WTC11 (cell line): ENCODE measurements around the gene SYNGR1. TPM values are rescaled to one million over a fixed set of nuclear protein-coding genes. Genes with fewer than 3 reads are reported as not detected.

ENCODE experiments used
- ATAC-seq: fragments of 200-7000 bp; cut with Tn5 transposase; 2 replicates; pipeline ENCODE4 v1.10.0; 2021; ENCODE audit warnings: mild to moderate bottlenecking, moderate library complexity
- CTCF ChIA-PET: fragments of 300-600 bp; sonication (Branson Sonifier 250); formaldehyde crosslinking; loops from one replicate; lab custom pipeline; 2021; ENCODE audit warnings: antibody characterized with exemption; lab: Charles Lee
- POLR2A ChIA-PET: fragments of 350-600 bp; sonication (Branson Sonifier 250); formaldehyde crosslinking; loops from one replicate; lab custom pipeline; 2021; ENCODE audit warnings: antibody characterized with exemption; lab: Charles Lee
- DNase-seq: peaks from one replicate; pipeline ENCODE4 v3.0.0; 2021; ENCODE audit warnings: low spot score
- H3K27ac Mint-ChIP-seq: 2 replicates; pipeline ENCODE4 v1.8.0; 2021; ENCODE audit warnings: mixed read lengths
- H3K27me3 Mint-ChIP-seq: 2 replicates; pipeline ENCODE4 v1.8.0; 2021; ENCODE audit warnings: low read depth, mild to moderate bottlenecking, moderate library complexity, mixed read lengths
- H3K36me3 Mint-ChIP-seq: 2 replicates; pipeline ENCODE4 v1.8.0; 2021; ENCODE audit warnings: mixed read lengths
- H3K4me1 Mint-ChIP-seq: 2 replicates; pipeline ENCODE4 v1.8.0; 2022; ENCODE audit warnings: mixed read lengths
- H3K4me3 Mint-ChIP-seq: 2 replicates; pipeline ENCODE4 v1.8.0; 2021; ENCODE audit warnings: mild to moderate bottlenecking, moderate library complexity, mixed read lengths
- H3K9me3 Mint-ChIP-seq: 2 replicates; pipeline ENCODE4 v1.8.0; 2021; ENCODE audit warnings: mixed read lengths
- ATF1 ChIP-seq: sonication (generic); formaldehyde crosslinking; IDR thresholded peaks from 2 replicates; pipeline ENCODE4 v1.8.1; 2023; ENCODE audit warnings: mild to moderate bottlenecking, moderate library complexity, missing genetic modification reagents
- ESRRA ChIP-seq: sonication (generic); formaldehyde crosslinking; IDR thresholded peaks from 2 replicates; pipeline ENCODE4 v1.8.1; 2022; ENCODE audit warnings: mild to moderate bottlenecking, missing genetic modification reagents, borderline replicate concordance
- ETV6 ChIP-seq: sonication (generic); formaldehyde crosslinking; IDR thresholded peaks from 2 replicates; pipeline ENCODE4 v1.8.1; 2022; ENCODE audit warnings: mild to moderate bottlenecking, missing genetic modification reagents
- GTF2I ChIP-seq: fragments of 250-450 bp; sonication (Bioruptor Pico); conservative IDR thresholded peaks from 2 replicates; pipeline ENCODE4 v1.4.0; 2021; ENCODE audit warnings: mild to moderate bottlenecking
- HMGA2 ChIP-seq: fragments of 250-450 bp; sonication (Bioruptor Pico); IDR thresholded peaks from 2 replicates; pipeline ENCODE4 v1.4.0; 2021; ENCODE audit warnings: mild to moderate bottlenecking, moderate library complexity
- JAZF1 ChIP-seq: fragments of 250-450 bp; sonication (Bioruptor Pico); IDR thresholded peaks from 2 replicates; pipeline ENCODE4 v1.9.0; 2021; ENCODE audit warnings: moderate library complexity, mild to moderate bottlenecking, inconsistent platforms
- NFATC4 ChIP-seq: fragments of 250-450 bp; sonication (Bioruptor Pico); IDR thresholded peaks from 2 replicates; pipeline ENCODE4 v1.9.0; 2021; ENCODE audit warnings: mild to moderate bottlenecking
- TP53 ChIP-seq: sonication (generic); formaldehyde crosslinking; IDR thresholded peaks from 2 replicates; pipeline ENCODE4 v1.8.1; 2023; ENCODE audit warnings: mild to moderate bottlenecking, missing genetic modification reagents
- ZBTB21 ChIP-seq: sonication (generic); formaldehyde crosslinking; IDR thresholded peaks from 2 replicates; pipeline ENCODE4 v1.8.1; 2023; ENCODE audit warnings: mild to moderate bottlenecking, missing genetic modification reagents, borderline replicate concordance
- ZNF423 ChIP-seq: fragments of 250-450 bp; sonication (Bioruptor Pico); IDR thresholded peaks from 2 replicates; pipeline ENCODE4 v2.1.2; 2022; ENCODE audit warnings: mild to moderate bottlenecking, moderate library complexity
- ZNF671 ChIP-seq: fragments of 250-450 bp; sonication (Bioruptor Pico); IDR thresholded peaks from 2 replicates; pipeline ENCODE4 v1.8.0; 2021; ENCODE audit warnings: mild to moderate bottlenecking
- total RNA-seq: library from RNA; stranded (reverse); gene quantifications from 3 replicates; pipeline ENCODE4 v1.2.3, GENCODE V29; 2021
- TF ChIP-seq, protein P1 (sequence below): sonication (generic); formaldehyde crosslinking; IDR thresholded peaks from 2 replicates; pipeline ENCODE4 v1.8.1; 2023; ENCODE audit warnings: mild to moderate bottlenecking, moderate library complexity, missing genetic modification reagents
- TF ChIP-seq, protein P2 (sequence below): sonication (generic); formaldehyde crosslinking; IDR thresholded peaks from 2 replicates; pipeline ENCODE4 v1.8.1; 2022; ENCODE audit warnings: low read depth, mild to moderate bottlenecking, moderate library complexity, missing genetic modification reagents, borderline replicate concordance
- TF ChIP-seq, protein P3 (sequence below): fragments of 250-450 bp; sonication (Bioruptor Pico); IDR thresholded peaks from 2 replicates; pipeline ENCODE4 v1.9.0; 2021; ENCODE audit warnings: mild to moderate bottlenecking
- TF ChIP-seq, protein P4 (sequence below): sonication (generic); formaldehyde crosslinking; IDR thresholded peaks from 2 replicates; pipeline ENCODE4 v1.8.1; 2023; ENCODE audit warnings: mild to moderate bottlenecking, missing genetic modification reagents, moderate library complexity
- TF ChIP-seq, protein P5 (sequence below): fragments of 250-450 bp; sonication (Bioruptor Pico); conservative IDR thresholded peaks from 2 replicates; pipeline ENCODE4 v1.9.0; 2021; ENCODE audit warnings: mild to moderate bottlenecking
- TF ChIP-seq, protein P6 (sequence below): sonication (generic); formaldehyde crosslinking; conservative IDR thresholded peaks from 2 replicates; pipeline ENCODE4 v1.8.1; 2022; ENCODE audit warnings: mild to moderate bottlenecking, missing genetic modification reagents
- TF ChIP-seq, protein P7 (sequence below): fragments of 250-450 bp; sonication (Bioruptor Pico); IDR thresholded peaks from 2 replicates; pipeline ENCODE4 v1.9.0; 2021; ENCODE audit warnings: moderate library complexity, mild to moderate bottlenecking, inconsistent platforms, borderline replicate concordance
- TF ChIP-seq, protein P8 (sequence below): sonication (generic); formaldehyde crosslinking; IDR thresholded peaks from 2 replicates; pipeline ENCODE4 v1.8.0; 2023; ENCODE audit warnings: mild to moderate bottlenecking, missing genetic modification reagents

SYNGR1 gene
- total RNA-seq, 1 experiment from 2014 or later, result 35.3 TPM

DNA sequence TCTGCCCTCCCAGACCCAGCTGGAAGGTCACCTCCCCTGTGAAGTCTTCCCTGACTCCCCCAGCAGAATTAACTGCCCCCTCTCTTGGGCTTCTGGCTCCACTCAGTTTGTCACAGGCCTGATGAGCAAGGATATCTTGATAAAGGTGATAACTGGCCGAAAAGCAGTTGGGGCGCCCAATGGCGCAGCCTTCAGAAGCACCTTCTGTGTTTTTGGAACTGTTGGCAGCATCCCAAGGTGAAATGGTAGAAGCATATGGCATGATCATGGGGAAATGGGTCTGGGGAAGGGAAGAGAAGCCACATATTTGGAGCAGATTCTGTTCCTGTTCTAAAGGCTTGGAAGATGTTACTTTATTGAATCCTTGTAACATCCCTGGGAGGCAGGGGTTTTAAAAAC lies 47.0 kb downstream of the SYNGR1 start (continued):
- TF ChIP-seq, protein P1, sequence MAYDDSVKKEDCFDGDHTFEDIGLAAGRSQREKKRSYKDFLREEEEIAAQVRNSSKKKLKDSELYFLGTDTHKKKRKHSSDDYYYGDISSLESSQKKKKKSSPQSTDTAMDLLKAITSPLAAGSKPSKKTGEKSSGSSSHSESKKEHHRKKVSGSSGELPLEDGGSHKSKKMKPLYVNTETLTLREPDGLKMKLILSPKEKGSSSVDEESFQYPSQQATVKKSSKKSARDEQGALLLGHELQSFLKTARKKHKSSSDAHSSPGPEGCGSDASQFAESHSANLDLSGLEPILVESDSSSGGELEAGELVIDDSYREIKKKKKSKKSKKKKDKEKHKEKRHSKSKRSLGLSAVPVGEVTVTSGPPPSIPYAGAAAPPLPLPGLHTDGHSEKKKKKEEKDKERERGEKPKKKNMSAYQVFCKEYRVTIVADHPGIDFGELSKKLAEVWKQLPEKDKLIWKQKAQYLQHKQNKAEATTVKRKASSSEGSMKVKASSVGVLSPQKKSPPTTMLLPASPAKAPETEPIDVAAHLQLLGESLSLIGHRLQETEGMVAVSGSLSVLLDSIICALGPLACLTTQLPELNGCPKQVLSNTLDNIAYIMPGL (CRISPR knock-in tag), result no peak
- TF ChIP-seq HMGA2 (CRISPR knock-in tag), result no peak
- TF ChIP-seq, all 79 proteins: peak for 0

DNA sequence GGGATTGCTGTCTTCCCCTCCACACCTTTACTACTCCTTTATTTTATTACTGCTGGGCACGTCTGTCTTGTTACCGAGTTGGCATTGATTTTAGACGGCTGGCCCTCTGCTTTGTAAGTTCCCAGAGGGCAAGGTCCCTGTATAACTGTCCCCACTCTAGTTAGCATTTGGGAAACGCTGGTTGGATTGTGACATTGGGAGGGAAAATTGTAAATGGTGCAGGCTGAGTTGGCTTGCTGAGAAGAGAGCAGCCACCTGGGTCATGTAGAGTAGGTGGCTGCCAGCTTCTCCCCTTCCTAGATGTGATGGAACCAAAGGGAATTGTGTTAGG lies 51.5 kb downstream of the SYNGR1 start:
- 0 out of 2 replicates have a peak overlapping the region, but pooled peaks have one; percentile 11 for H3K27ac Mint-ChIP-seq
- CTCF ChIA-PET, result interaction anchor here (3.0 to 3.5 kb wide), 2 partner anchors 44 to 58 kb away, joined by 15 to 25 read pairs; no protein-coding TSS in a partner anchor
- H3K27me3 Mint-ChIP-seq, result no peaks in the 10 kb centered on the region
- peaks cover 8% of the 10 kb centered on the region for H3K4me1 Mint-ChIP-seq
- POLR2A ChIA-PET, result interaction anchor here (0.6 kb wide), 1 partner anchor 13 kb away, joined by 6 read pairs; no protein-coding TSS in a partner anchor
- no peak for ATAC-seq
- peak overlapping the region; percentile 89; the same call in 1 of the 2 replicates for H3K4me3 Mint-ChIP-seq
- TF ChIP-seq JAZF1 (no peak), GTF2I (CRISPR knock-in tag) (no peak), ZNF423 (CRISPR knock-in tag) (no peak), TP53 (CRISPR knock-in tag) (no peak)
- TF ChIP-seq, protein P2, sequence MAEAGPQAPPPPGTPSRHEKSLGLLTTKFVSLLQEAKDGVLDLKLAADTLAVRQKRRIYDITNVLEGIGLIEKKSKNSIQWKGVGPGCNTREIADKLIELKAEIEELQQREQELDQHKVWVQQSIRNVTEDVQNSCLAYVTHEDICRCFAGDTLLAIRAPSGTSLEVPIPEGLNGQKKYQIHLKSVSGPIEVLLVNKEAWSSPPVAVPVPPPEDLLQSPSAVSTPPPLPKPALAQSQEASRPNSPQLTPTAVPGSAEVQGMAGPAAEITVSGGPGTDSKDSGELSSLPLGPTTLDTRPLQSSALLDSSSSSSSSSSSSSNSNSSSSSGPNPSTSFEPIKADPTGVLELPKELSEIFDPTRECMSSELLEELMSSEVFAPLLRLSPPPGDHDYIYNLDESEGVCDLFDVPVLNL (CRISPR knock-in tag), result no peak
- TF ChIP-seq, protein P3, sequence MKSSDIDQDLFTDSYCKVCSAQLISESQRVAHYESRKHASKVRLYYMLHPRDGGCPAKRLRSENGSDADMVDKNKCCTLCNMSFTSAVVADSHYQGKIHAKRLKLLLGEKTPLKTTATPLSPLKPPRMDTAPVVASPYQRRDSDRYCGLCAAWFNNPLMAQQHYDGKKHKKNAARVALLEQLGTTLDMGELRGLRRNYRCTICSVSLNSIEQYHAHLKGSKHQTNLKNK (CRISPR knock-in tag), result no peak
- TF ChIP-seq, protein P4, sequence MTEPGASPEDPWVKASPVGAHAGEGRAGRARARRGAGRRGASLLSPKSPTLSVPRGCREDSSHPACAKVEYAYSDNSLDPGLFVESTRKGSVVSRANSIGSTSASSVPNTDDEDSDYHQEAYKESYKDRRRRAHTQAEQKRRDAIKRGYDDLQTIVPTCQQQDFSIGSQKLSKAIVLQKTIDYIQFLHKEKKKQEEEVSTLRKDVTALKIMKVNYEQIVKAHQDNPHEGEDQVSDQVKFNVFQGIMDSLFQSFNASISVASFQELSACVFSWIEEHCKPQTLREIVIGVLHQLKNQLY, result no peak
- TF ChIP-seq, protein P5, sequence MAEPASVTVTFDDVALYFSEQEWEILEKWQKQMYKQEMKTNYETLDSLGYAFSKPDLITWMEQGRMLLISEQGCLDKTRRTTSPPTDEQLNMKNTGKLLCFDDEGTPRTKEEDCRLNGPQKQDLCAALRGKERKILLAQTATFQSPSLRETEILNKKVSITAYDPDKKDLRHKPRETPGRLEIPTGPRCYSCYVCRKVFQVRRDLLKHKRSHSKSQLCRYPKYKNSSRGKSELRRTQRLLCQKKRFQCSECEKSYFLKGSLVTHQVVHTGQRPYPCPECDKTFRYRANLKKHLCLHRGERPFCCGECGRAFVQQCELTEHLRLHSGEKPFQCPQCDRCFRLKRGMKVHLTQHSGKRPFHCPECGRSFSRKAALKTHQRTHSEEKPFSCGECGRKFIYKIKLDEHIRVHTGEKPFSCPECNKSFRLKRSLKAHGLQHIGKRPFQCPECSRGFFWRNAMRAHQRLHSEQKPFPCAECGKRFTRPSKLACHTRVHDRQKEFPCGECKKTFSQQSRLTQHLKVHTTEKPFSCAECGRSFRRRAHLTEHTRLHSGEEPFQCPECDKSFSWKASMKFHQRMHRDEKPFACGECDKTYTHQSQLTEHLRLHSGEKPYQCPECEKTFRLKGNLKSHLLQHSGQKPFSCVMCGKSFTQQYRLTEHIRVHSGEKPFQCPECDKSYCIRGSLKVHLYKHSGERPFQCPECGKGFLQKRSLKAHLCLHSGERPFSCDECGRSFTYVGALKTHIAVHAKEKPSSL (CRISPR knock-in tag), result no peak
- TF ChIP-seq, protein P6, sequence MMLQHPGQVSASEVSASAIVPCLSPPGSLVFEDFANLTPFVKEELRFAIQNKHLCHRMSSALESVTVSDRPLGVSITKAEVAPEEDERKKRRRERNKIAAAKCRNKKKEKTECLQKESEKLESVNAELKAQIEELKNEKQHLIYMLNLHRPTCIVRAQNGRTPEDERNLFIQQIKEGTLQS (CRISPR knock-in tag), result no peak
- TF ChIP-seq, protein P7, sequence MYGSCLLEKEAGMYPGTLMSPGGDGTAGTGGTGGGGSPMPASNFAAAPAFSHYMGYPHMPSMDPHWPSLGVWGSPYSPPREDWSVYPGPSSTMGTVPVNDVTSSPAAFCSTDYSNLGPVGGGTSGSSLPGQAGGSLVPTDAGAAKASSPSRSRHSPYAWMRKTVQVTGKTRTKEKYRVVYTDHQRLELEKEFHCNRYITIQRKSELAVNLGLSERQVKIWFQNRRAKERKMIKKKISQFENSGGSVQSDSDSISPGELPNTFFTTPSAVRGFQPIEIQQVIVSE (CRISPR knock-in tag), result no peak
- TF ChIP-seq, all 79 proteins: peak for 0
- peaks cover 11% of the 10 kb centered on the region for H3K36me3 Mint-ChIP-seq
- no peaks in the 10 kb centered on the region for H3K9me3 Mint-ChIP-seq
- DNase-seq, result no peak

DNA sequence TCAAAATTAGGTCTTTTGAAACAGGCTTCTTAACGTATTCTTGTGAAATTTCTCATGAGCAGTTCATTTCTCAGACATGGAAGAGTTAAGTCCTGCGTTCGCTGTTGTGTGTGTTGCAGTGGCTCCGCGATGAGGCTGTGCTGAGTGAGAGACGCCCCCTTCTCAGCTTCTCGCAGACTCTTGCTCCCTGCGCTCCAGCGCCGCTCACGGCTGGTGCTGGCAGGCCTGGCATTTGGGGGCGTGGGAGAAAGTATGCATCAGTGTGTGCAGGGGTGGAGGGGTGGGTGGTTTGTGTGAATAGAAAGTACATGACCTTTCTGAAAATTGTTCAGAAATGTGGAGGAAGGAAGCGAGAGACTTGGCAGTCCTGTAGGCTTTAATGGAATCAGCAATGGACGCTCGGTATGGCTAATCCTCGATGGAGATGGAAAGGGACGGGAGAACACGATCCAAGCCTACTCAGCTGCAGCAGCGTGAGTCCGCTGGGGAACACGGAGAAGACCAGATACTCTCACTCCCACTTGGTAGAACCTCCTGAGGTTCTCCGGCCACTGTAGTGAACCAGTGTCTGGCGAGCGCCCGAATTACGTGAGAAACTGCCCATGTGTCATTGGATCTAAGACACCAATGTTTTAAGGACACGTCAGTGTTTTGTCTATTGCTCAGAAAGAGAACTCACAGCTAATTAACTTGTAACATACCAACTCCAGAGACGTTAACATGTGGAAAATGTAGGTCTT lies 55.7 kb downstream of the SYNGR1 start:
- H3K27me3 Mint-ChIP-seq, result no peaks in the 10 kb centered on the region
- CTCF ChIA-PET, result interaction anchor here (0.8 to 2.6 kb wide), 8 partner anchors 12 to 123 kb away, joined by 3 to 11 read pairs (median 4); no protein-coding TSS in a partner anchor
- H3K9me3 Mint-ChIP-seq, result no peaks in the 10 kb centered on the region
- H3K4me3 Mint-ChIP-seq, result no peak overlapping the region
- H3K27ac Mint-ChIP-seq, result peak overlapping the region; percentile 43; the same call in 1 of the 2 replicates
- POLR2A ChIA-PET, result interaction anchor here (0.6 to 0.7 kb wide), 2 partner anchors 115 to 1878 kb away, joined by 3 to 6 read pairs; partner anchors contain the start of gene ATF4
- peaks cover 6% of the 10 kb centered on the region for H3K4me1 Mint-ChIP-seq
- ATAC-seq, result no peak
- peaks cover 11% of the 10 kb centered on the region for H3K36me3 Mint-ChIP-seq
- no peak for DNase-seq
- TF ChIP-seq ZNF671 (CRISPR knock-in tag), result no peak
- TF ChIP-seq ZBTB21, result no peak
- no peak for TF ChIP-seq ESRRA (CRISPR knock-in tag)
- TF ChIP-seq ATF1 (CRISPR knock-in tag), result no peak
- TF ChIP-seq NFATC4 (CRISPR knock-in tag), result no peak
- TF ChIP-seq ETV6 (CRISPR knock-in tag), result no peak
- TF ChIP-seq, protein P5 (CRISPR knock-in tag), result no peak
- TF ChIP-seq, protein P8, sequence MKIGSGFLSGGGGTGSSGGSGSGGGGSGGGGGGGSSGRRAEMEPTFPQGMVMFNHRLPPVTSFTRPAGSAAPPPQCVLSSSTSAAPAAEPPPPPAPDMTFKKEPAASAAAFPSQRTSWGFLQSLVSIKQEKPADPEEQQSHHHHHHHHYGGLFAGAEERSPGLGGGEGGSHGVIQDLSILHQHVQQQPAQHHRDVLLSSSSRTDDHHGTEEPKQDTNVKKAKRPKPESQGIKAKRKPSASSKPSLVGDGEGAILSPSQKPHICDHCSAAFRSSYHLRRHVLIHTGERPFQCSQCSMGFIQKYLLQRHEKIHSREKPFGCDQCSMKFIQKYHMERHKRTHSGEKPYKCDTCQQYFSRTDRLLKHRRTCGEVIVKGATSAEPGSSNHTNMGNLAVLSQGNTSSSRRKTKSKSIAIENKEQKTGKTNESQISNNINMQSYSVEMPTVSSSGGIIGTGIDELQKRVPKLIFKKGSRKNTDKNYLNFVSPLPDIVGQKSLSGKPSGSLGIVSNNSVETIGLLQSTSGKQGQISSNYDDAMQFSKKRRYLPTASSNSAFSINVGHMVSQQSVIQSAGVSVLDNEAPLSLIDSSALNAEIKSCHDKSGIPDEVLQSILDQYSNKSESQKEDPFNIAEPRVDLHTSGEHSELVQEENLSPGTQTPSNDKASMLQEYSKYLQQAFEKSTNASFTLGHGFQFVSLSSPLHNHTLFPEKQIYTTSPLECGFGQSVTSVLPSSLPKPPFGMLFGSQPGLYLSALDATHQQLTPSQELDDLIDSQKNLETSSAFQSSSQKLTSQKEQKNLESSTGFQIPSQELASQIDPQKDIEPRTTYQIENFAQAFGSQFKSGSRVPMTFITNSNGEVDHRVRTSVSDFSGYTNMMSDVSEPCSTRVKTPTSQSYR (CRISPR knock-in tag), result no peak
